LNCaP clone FGC (cell line): ENCODE measurements around the gene CLCN4.

Experiments
- DNase-seq: peaks from one replicate; pipeline ENCODE4 v3.0.0-alpha.2; 2011; ENCODE audit warnings: low read depth
- H3K4me3 ChIP-seq: 2 replicates; pipeline ENCODE4 v1.5.1; 2011; ENCODE audit warnings: mild to moderate bottlenecking, low read depth, low read length, control low read depth
- CTCF ChIP-seq: IDR thresholded peaks from 2 replicates; pipeline ENCODE4 v1.5.1; 2012; ENCODE audit warnings: mild to moderate bottlenecking; ENCODE audit not compliant: control insufficient read depth, insufficient read depth; ENCODE audit errors: extremely low read depth

Gene CLCN4

GRCh38 chrX:10242026-10242425, 85.3 kb downstream of the CLCN4 start:
- DNase-seq: no peak
- H3K4me3 ChIP-seq: no peak overlapping the region
- TF ChIP-seq CTCF: no peak

GRCh38 chrX:10243106-10243505, 86.3 kb downstream of the CLCN4 start:
- no peak overlapping the region for H3K4me3 ChIP-seq
- no peak for TF ChIP-seq CTCF
- no peak for DNase-seq

GRCh38 chrX:10244915-10245622, 88.3 kb downstream of the CLCN4 start:
- no peak for DNase-seq
- TF ChIP-seq CTCF: no peak
- H3K4me3 ChIP-seq: no peak overlapping the region

- H3K4me3 ChIP-seq: no peak overlapping the region
- no peak for TF ChIP-seq CTCF
- no peak for DNase-seq
Measured at GRCh38 chrX:10245886-10246285, 89.1 kb downstream of the CLCN4 start.

- TF ChIP-seq CTCF: no peak
- no peak for DNase-seq
- no peak overlapping the region for H3K4me3 ChIP-seq
Measured at GRCh38 chrX:10246297-10246696, 89.5 kb downstream of the CLCN4 start.

GRCh38 chrX:10246846-10247245, 90.1 kb downstream of the CLCN4 start:
- TF ChIP-seq CTCF: no peak
- no peak for DNase-seq
- no peak overlapping the region for H3K4me3 ChIP-seq

- peak; percentile 41 for TF ChIP-seq CTCF
- no peak overlapping the region for H3K4me3 ChIP-seq
- DNase-seq: peak; percentile 10
Measured at GRCh38 chrX:10254739-10255138, 98.0 kb downstream of the CLCN4 start.
